KMS-11 (cell line): ENCODE results near the gene PPP1R1B.
A peak's percentile ranks its signal among the peaks of the same experiment; 100 is the strongest.

Experiments
- H2AFZ ChIP-seq: fragments of 200-600 bp; sonication (generic); 2 replicates; pipeline ENCODE4 v1.6.1; 2016; ENCODE audit warnings: antibody characterized with exemption, mixed run types, low read depth
- H3K27ac ChIP-seq: fragments of 200-600 bp; sonication (generic); 2 replicates; pipeline ENCODE4 v1.6.1; 2016; ENCODE audit warnings: mild to moderate bottlenecking, mixed run types
- H3K27me3 ChIP-seq: fragments of 200-600 bp; sonication (generic); 2 replicates; pipeline ENCODE4 v1.6.1; 2017; ENCODE audit warnings: mild to moderate bottlenecking, low read depth, mixed run types, moderate library complexity; ENCODE audit not compliant: insufficient read depth
- H3K36me3 ChIP-seq: fragments of 200-600 bp; sonication (generic); 2 replicates; pipeline ENCODE4 v1.6.1; 2017; ENCODE audit warnings: mild to moderate bottlenecking, mixed run types; ENCODE audit not compliant: insufficient read depth
- H3K4me1 ChIP-seq: fragments of 200-600 bp; sonication (generic); 2 replicates; pipeline ENCODE4 v1.6.1; 2016; ENCODE audit warnings: mild to moderate bottlenecking, low read depth, mixed run types; ENCODE audit not compliant: poor library complexity, severe bottlenecking
- H3K4me2 ChIP-seq: fragments of 200-600 bp; sonication (generic); 2 replicates; pipeline ENCODE4 v1.7.0; 2016; ENCODE audit warnings: mild to moderate bottlenecking, mixed run types
- H3K4me3 ChIP-seq: fragments of 200-600 bp; sonication (generic); IDR thresholded peaks from 2 replicates; pipeline ENCODE4 v1.6.1; 2017; ENCODE audit warnings: low read depth, low read length, mixed read lengths; ENCODE audit not compliant: insufficient read depth
- H3K79me2 ChIP-seq: fragments of 200-600 bp; sonication (generic); 2 replicates; pipeline ENCODE4 v1.6.1; 2016; ENCODE audit warnings: low read depth, mixed run types; ENCODE audit not compliant: insufficient read depth
- H3K9ac ChIP-seq: fragments of 200-600 bp; sonication (generic); 2 replicates; pipeline ENCODE4 v1.6.1; 2016; ENCODE audit warnings: mild to moderate bottlenecking, mixed run types
- H4K20me1 ChIP-seq: fragments of 200-600 bp; sonication (generic); 2 replicates; pipeline ENCODE4 v1.6.1; 2016; ENCODE audit warnings: mild to moderate bottlenecking, mixed run types; ENCODE audit not compliant: insufficient read depth
- CTCF ChIP-seq: fragments of 200-600 bp; sonication (generic); conservative IDR thresholded peaks from 2 replicates; pipeline ENCODE4 v1.6.1; 2017; ENCODE audit warnings: low read depth, mild to moderate bottlenecking, antibody characterized with exemption, low read length, moderate library complexity, mixed read lengths

The PPP1R1B gene

GRCh38 chr17:39667945-39668924 is 41.5 kb downstream of the PPP1R1B start, which contains the start of gene PNMT:
Gene PNMT (plus strand): TSS chr17:39668453. CDS start chr17:39668476, 23 bp downstream.
- Histone ChIP-seq H4K20me1 (no peaks in the 10 kb centered on the region), H3K27ac (no peak within 1 kb of the TSS), H3K4me1 (no peaks in the 10 kb centered on the region), H3K36me3 (no peaks in the 10 kb centered on the region), H2AFZ (peak within 1 kb of the TSS; percentile 78), H3K4me3 (no peak within 1 kb of the TSS), H3K4me2 (peak within 1 kb of the TSS; percentile 48), H3K79me2 (no peaks in the 10 kb centered on the region), H3K27me3 (peaks cover 8% of the 10 kb centered on the region; the same call in 1 of the 2 replicates), H3K9ac (peak within 1 kb of the TSS; percentile 74; the same call in 1 of the 2 replicates)
- TF ChIP-seq CTCF: peak; percentile 82

- Histone ChIP-seq H3K4me1 (no peaks in the 10 kb centered on the region), H3K4me3 (no peak overlapping the region), H3K9ac (no peak overlapping the region), H2AFZ (no peak overlapping the region), H3K27ac (no peak overlapping the region), H4K20me1 (no peaks in the 10 kb centered on the region), H3K79me2 (no peaks in the 10 kb centered on the region), H3K4me2 (no peak overlapping the region), H3K27me3 (peaks cover 8% of the 10 kb centered on the region; the same call in 1 of the 2 replicates), H3K36me3 (no peaks in the 10 kb centered on the region)
- no peak for TF ChIP-seq CTCF
Measured at GRCh38 chr17:39669897-39670735, 43.4 kb downstream of the PPP1R1B start.

GRCh38 chr17:39670746-39671145 is 44.0 kb downstream of the PPP1R1B start:
- Histone ChIP-seq H2AFZ (no peak overlapping the region), H3K4me1 (no peaks in the 10 kb centered on the region), H3K9ac (no peak overlapping the region), H3K27me3 (peaks cover 8% of the 10 kb centered on the region; the same call in 1 of the 2 replicates), H3K36me3 (no peaks in the 10 kb centered on the region), H4K20me1 (no peaks in the 10 kb centered on the region), H3K79me2 (no peaks in the 10 kb centered on the region), H3K27ac (no peak overlapping the region), H3K4me3 (no peak overlapping the region), H3K4me2 (no peak overlapping the region)
- no peak for TF ChIP-seq CTCF

GRCh38 chr17:39671651-39672521 is 45.1 kb downstream of the PPP1R1B start:
- H3K4me1 ChIP-seq: no peaks in the 10 kb centered on the region
- no peaks in the 10 kb centered on the region for H4K20me1 ChIP-seq
- H3K4me2 ChIP-seq: no peak overlapping the region
- H3K4me3 ChIP-seq: no peak overlapping the region
- no peak overlapping the region for H2AFZ ChIP-seq
- TF ChIP-seq CTCF: peak; percentile 40; the same call in 1 of the 2 replicates
- H3K79me2 ChIP-seq: no peaks in the 10 kb centered on the region
- H3K27ac ChIP-seq: no peak overlapping the region
- H3K9ac ChIP-seq: no peak overlapping the region
- no peaks in the 10 kb centered on the region for H3K36me3 ChIP-seq
- peaks cover 8% of the 10 kb centered on the region; the same call in 1 of the 2 replicates for H3K27me3 ChIP-seq
